Ovary (tissue), 9 donors: ENCODE results near the gene MRPL58. TPM values are rescaled to one million over a fixed set of nuclear protein-coding genes. Genes with fewer than 3 reads are reported as not detected.
A peak's percentile ranks its signal among the peaks of the same experiment; 100 is the strongest.

Source experiments
- DNase-seq, 5 donors: peaks; one replicate each; pipeline ENCODE4 v3.0.0-alpha.2; 2019 to 2020
- H3K27ac ChIP-seq, 2 donors: fragments of 200-600 bp; one replicate each; pipeline versions ENCODE4 v1.5.1 to v1.8.0; 2019 to 2022
- H3K27me3 ChIP-seq: fragments of 200-600 bp; one replicate; pipeline ENCODE4 v1.8.0; 2022
- H3K36me3 ChIP-seq: fragments of 200-600 bp; sonication (generic); one replicate; pipeline ENCODE4 v1.5.1; 2019
- H3K4me1 ChIP-seq: one replicate; pipeline ENCODE4 v1.8.1; 2013; ENCODE audit warnings: mild to moderate bottlenecking, moderate library complexity; ENCODE audit not compliant: insufficient read depth
- H3K4me3 ChIP-seq: fragments of 200-600 bp; sonication (generic); one replicate; pipeline ENCODE4 v1.5.1; 2017
- H3K9me3 ChIP-seq, 2 donors: fragments of 200-600 bp in 1 of 2; sonication (generic) in 1 of 2; one replicate each; pipeline versions ENCODE4 v1.5.1 to v1.8.1; 2013 to 2019; ENCODE audit warnings: mild to moderate bottlenecking in 1 of 2, moderate library complexity in 1 of 2
- EP300 ChIP-seq: sonication (generic); formaldehyde crosslinking; IDR thresholded peaks from one replicate; pipeline ENCODE4 v1.6.1; 2017; ENCODE audit warnings: antibody characterized with exemption
- POLR2A ChIP-seq: fragments of 450-650 bp; IDR thresholded peaks from one replicate; pipeline ENCODE4 v1.6.1; 2017; ENCODE audit warnings: antibody characterized with exemption, mild to moderate bottlenecking, moderate library complexity
- WGBS, 3 donors: extraction: QIAGEN DNeasy Blood & Tissue Kit in 1 of 3; methylation state at CpG; one replicate each; pipeline versions ENCODE4 v1.1.5 to v1.1.7; 2013 to 2017; 5-methylcytosine and 5-hydroxymethylcytosine counted together
- intact Hi-C, 4 donors: fragments of 100-400 bp; cut with DNase I; formaldehyde crosslinking; loops; one replicate each; pipeline versions ENCODE4 v1.11.0 to v1.15.1; 2022 to 2023
- polyA plus RNA-seq, 2 donors: library from polyadenylated mRNA; stranded (reverse); fragments of 200-250 nt in 1 of 2; fragments of 350-450 nt in 1 of 2; fragmentation: Illumina TruSeq in 1 of 2; extraction: RNeasy Lipid Tissue Mini Kit (QIAGEN cat#74804) in 1 of 2; gene quantifications; one replicate each; pipeline ENCODE4 v1.2.3, GENCODE V29; 2013 to 2014
- total RNA-seq, 7 donors: library from RNA; depleted of rRNA in 2 of 7; stranded (reverse); fragments of >200 nt in 2 of 7; fragmentation: NEBNext Ultra II Directional in 3 of 7; extraction: Animal tissue kit (Norgen Biotek cat#: 25700) in 3 of 7; gene quantifications; one replicate each; pipeline versions ENCODE4 v1.1.0 to v1.2.4, GENCODE V29; 2016 to 2023
- TF ChIP-seq, protein P1 (sequence below), 3 donors: fragments of 450-650 bp in 2 of 3; fragments of 200-600 bp in 1 of 3; IDR thresholded peaks; one replicate each; pipeline versions ENCODE4 v1.5.1 to v1.8.0; 2016 to 2022; ENCODE audit warnings: antibody characterized with exemption in 3 of 3, mild to moderate bottlenecking in 1 of 3
- donor health status: DM: no; HTN: no; CAD: no; lungs with moderate emphysema.
- donor health status: DM: no; HTN: no; CAD: no.
- donor health status: Bipolar disorder and iron deficiency.
- donor health status: DM: yes; HTN: yes; CAD: no.
- donor health status: DM: no; HTN: no; CAD: no.
- donor health status: DM: yes; HTN: yes; CAD: no.

Gene MRPL58
- total and polyA plus RNA-seq, 9 donors = 17.9 to 40.6 (median 24.3) TPM

DNA sequence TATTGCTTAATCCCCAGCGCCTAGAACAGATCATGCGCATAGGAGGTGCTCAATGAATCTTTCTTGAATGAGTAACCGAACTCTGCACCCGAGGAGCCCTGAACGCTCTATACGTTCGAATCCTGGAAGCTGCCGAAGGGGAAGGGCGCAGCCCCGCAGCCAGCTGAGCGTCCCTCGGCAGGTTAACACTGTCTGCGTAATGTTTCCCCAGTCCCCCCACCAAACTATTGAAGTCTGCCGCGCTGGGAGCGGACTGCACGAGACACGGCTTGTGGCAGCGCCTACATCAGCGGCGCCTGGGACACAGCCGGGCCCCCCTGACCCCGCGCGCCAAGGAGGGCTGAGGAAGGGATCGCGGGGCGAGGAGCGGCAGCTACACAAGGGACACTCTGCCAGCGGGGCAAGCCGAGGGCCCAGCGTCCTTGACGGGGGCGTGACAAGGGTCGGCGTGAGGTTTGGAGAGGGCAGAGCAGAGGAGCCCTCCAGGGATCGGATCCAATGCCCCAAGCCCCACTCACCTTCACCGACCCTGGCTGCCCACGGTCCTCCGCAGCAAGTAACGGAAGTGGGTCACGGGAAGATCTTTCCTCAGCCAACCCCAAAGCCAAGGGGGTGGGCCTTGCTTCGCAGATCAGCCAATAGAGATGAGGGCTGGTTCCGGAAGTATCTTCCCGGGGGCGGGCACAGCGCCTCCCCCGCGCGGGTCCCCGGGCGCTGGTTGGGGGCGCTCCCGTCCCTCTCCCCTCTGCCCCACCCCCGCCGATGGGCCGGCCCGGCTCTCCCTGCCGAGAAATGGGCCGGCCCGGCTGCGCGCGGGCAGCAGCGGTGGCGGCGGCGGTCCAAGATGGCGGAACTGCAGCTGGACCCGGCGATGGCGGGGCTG is 34.2 kb downstream of the MRPL58 start, which contains the start of the genes ATP5PD and KCTD2:
Gene ATP5PD, minus strand, starts transcription at position 563 of the 883 bp plus-strand sequence. CDS start 4,319 bp downstream, outside the sequence.
Gene KCTD2, plus strand, starts transcription at position 819 of the 883 bp plus-strand sequence. Its CDS starts 26 bp downstream, at position 845.
- Histone ChIP-seq H3K27me3 (no peaks in the 10 kb centered on the region), H3K36me3 (no peaks in the 10 kb centered on the region), H3K27ac (peak within 1 kb of the TSS; percentile 42 to 73), H3K4me1 (peaks cover 2% of the 10 kb centered on the region), H3K4me3 (peak within 1 kb of the TSS; percentile 97), H3K9me3 (no peaks in the 10 kb centered on the region)
- peak; percentile 96 to 98 (median 97) for DNase-seq
- intact Hi-C loops = no loop called here
- TF ChIP-seq POLR2A (peak; percentile 93), EP300 (no peak)
- TF ChIP-seq, protein P1, sequence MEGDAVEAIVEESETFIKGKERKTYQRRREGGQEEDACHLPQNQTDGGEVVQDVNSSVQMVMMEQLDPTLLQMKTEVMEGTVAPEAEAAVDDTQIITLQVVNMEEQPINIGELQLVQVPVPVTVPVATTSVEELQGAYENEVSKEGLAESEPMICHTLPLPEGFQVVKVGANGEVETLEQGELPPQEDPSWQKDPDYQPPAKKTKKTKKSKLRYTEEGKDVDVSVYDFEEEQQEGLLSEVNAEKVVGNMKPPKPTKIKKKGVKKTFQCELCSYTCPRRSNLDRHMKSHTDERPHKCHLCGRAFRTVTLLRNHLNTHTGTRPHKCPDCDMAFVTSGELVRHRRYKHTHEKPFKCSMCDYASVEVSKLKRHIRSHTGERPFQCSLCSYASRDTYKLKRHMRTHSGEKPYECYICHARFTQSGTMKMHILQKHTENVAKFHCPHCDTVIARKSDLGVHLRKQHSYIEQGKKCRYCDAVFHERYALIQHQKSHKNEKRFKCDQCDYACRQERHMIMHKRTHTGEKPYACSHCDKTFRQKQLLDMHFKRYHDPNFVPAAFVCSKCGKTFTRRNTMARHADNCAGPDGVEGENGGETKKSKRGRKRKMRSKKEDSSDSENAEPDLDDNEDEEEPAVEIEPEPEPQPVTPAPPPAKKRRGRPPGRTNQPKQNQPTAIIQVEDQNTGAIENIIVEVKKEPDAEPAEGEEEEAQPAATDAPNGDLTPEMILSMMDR (IDR thresholded peaks at IDR 0.05) = peak in 1 of 3 donors; percentile 6
- 0% methylated on average over 49 to 72 of the region's 72 CpGs for WGBS, 3 donors

DNA sequence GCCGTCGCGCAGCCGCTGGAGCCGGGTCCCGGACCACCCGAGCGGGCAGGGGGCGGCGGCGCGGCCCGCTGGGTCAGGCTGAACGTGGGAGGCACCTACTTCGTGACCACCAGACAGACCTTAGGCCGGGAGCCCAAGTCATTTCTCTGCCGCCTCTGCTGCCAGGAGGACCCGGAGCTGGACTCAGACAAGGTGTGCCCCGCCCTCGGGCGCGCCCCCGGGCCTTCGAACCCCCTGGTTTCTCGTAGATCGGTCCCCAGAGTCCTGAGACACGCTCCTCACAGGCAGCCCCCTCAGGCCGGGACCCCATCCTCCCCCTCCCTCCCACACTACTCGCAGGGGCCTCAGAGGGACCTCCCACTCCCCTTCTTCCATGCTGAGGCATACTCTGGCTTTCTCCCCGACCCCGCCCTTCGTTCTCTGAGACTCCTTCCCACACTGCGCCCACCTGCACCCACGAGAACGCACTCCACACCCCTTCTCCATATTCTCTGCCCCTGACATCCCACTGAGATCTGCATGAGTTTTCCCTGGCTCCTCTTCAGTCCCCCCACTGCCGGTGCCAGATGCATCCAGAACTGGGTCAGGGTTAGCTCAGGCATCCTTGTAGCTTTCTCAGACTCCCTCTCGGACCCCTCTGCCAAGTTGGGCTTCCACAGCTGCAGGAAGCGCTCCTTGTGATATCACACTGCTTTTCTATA is 35.1 kb downstream of the MRPL58 start:
- TF ChIP-seq, protein P1 (IDR thresholded peaks at IDR 0.05) = no peak
- TF ChIP-seq POLR2A = no peak
- 0 to 2% (median 0%) methylated on average over 21 to 38 of the region's 38 CpGs for WGBS, 3 donors
- H3K27me3 ChIP-seq = no peaks in the 10 kb centered on the region
- peak; percentile 57 to 75 (median 68) for DNase-seq
- H3K36me3 ChIP-seq = no peaks in the 10 kb centered on the region
- intact Hi-C loops = no loop called here
- no peaks in the 10 kb centered on the region for H3K9me3 ChIP-seq
- peaks cover 2% of the 10 kb centered on the region for H3K4me1 ChIP-seq
- H3K27ac ChIP-seq = peak overlapping the region; percentile 33 to 73
- peak overlapping the region; percentile 97 for H3K4me3 ChIP-seq

GRCh38 chr17:75048249-75048878 is 35.9 kb downstream of the MRPL58 start:
- peak in 3 of 5 donors; percentile 27 to 52 (median 45) for DNase-seq
- no peaks in the 10 kb centered on the region for H3K9me3 ChIP-seq
- peak overlapping the region in 1 of 2 donors; percentile 73 for H3K27ac ChIP-seq
- intact Hi-C loops = no loop called here
- WGBS, 3 donors = 6 to 20% (median 9%) methylated on average over 5 of the region's 5 CpGs
- no peaks in the 10 kb centered on the region for H3K27me3 ChIP-seq
- H3K4me1 ChIP-seq = peaks cover 2% of the 10 kb centered on the region
- no peaks in the 10 kb centered on the region for H3K36me3 ChIP-seq
- H3K4me3 ChIP-seq = peak overlapping the region; percentile 97
- TF ChIP-seq, protein P1 (IDR thresholded peaks at IDR 0.05) = no peak
- no peak for TF ChIP-seq POLR2A
- no peak for TF ChIP-seq EP300

GRCh38 chr17:75049057-75049456 is 36.6 kb downstream of the MRPL58 start:
- Histone ChIP-seq H3K4me3 (no peak overlapping the region), H3K27ac (peak overlapping the region in 1 of 2 donors; percentile 41), H3K4me1 (peaks cover 2% of the 10 kb centered on the region), H3K36me3 (no peaks in the 10 kb centered on the region), H3K27me3 (no peaks in the 10 kb centered on the region), H3K9me3 (no peaks in the 10 kb centered on the region)
- TF ChIP-seq EP300 = no peak
- TF ChIP-seq, protein P1 (IDR thresholded peaks at IDR 0.05) = no peak
- TF ChIP-seq POLR2A = no peak
- no peak for DNase-seq
- intact Hi-C loops = no loop called here
- 68 to 79% (median 75%) methylated on average over 5 of the region's 5 CpGs for WGBS, 3 donors
